ENCODE results near the gene LY6G5B.

- TF ChIP-seq GATA2 (IDR thresholded peaks at IDR 0.05; ENCODE audit: low read depth, low read length) (no peak), GATA3 (IDR thresholded peaks at IDR 0.05; ENCODE audit: low read depth, low read length) (no peak)
These were observed 49.2 kb downstream of the LY6G5B start for GRCh38 chr6:31719001-31719400.

Data from SH-SY5Y (cell line).